CD4-positive, alpha-beta T cell (primary cell): ENCODE data around the gene PTPN7. TPM values are rescaled to one million over a fixed set of nuclear protein-coding genes. Genes with fewer than 3 reads are reported as not detected.

Source experiments
- ATAC-seq: fragments of 200-7000 bp; cut with Tn5 transposase; one replicate; pipeline ENCODE4 v1.10.0; 2022; ENCODE audit warnings: mild to moderate bottlenecking; ENCODE audit not compliant: poor library complexity
- CTCF ChIA-PET: fragments of 350-600 bp; sonication (Branson Sonifier 250); formaldehyde crosslinking; loops from one replicate; lab custom pipeline; 2021; ENCODE audit warnings: antibody characterized with exemption, inconsistent platforms; lab: Charles Lee
- POLR2A ChIA-PET: fragments of 350-600 bp; sonication (Branson Sonifier 250); formaldehyde crosslinking; loops from one replicate; lab custom pipeline; 2021; ENCODE audit warnings: antibody characterized with exemption, inconsistent platforms; lab: Charles Lee
- DNase-seq, 14 experiments: peaks; one replicate each; pipeline ENCODE4 v3.0.0-alpha.2; 2013 to 2020; ENCODE audit warnings: mixed read lengths in 2 of 14
- H3K27ac ChIP-seq, 2 donors: one replicate each; pipeline versions ENCODE4 v1.5.1 to v1.7.0; 2013; ENCODE audit warnings: low read length in 2 of 2, low read depth in 1 of 2, mild to moderate bottlenecking in 1 of 2
- H3K27me3 ChIP-seq, 2 experiments: 1 replicate in 1 of 2; 2 replicates in 1 of 2; pipeline versions ENCODE4 v1.6.1 to v1.7.0; 2013; ENCODE audit warnings: low read length in 2 of 2, control low read depth in 1 of 2, mild to moderate bottlenecking in 1 of 2, moderate library complexity in 1 of 2; ENCODE audit not compliant: insufficient read depth in 2 of 2, control insufficient read depth in 1 of 2
- H3K36me3 ChIP-seq: one replicate; pipeline ENCODE4 v1.6.1; 2013; ENCODE audit warnings: low read length, control low read depth; ENCODE audit not compliant: insufficient read depth
- H3K4me1 ChIP-seq: one replicate; pipeline ENCODE4 v1.6.1; 2013; ENCODE audit warnings: low read length, control low read depth; ENCODE audit not compliant: insufficient read depth
- H3K4me3 ChIP-seq: one replicate; pipeline ENCODE4 v1.5.1; 2013; ENCODE audit warnings: mild to moderate bottlenecking, low read length, moderate library complexity
- H3K9me3 ChIP-seq, 2 experiments: 1 replicate in 1 of 2; 2 replicates in 1 of 2; pipeline versions ENCODE4 v1.6.1 to v1.7.0; 2013; ENCODE audit warnings: low read length in 2 of 2, mild to moderate bottlenecking in 2 of 2, control low read depth in 1 of 2, moderate library complexity in 1 of 2; ENCODE audit not compliant: control insufficient read depth in 1 of 2, insufficient read depth in 1 of 2
- H3K27ac Mint-ChIP-seq: one replicate; pipeline ENCODE4 v1.8.0; 2020; ENCODE audit warnings: mixed read lengths
- H3K27me3 Mint-ChIP-seq: one replicate; pipeline ENCODE4 v1.8.0; 2021; ENCODE audit warnings: mixed read lengths
- H3K36me3 Mint-ChIP-seq: one replicate; pipeline ENCODE4 v1.8.0; 2021; ENCODE audit warnings: low read depth, mixed read lengths
- H3K4me1 Mint-ChIP-seq: one replicate; pipeline ENCODE4 v1.8.0; 2021; ENCODE audit warnings: low read depth, mixed read lengths
- H3K4me3 Mint-ChIP-seq: one replicate; pipeline ENCODE4 v1.8.0; 2020; ENCODE audit warnings: mild to moderate bottlenecking, mixed read lengths
- H3K9me3 Mint-ChIP-seq: one replicate; pipeline ENCODE4 v1.8.0; 2020; ENCODE audit warnings: mixed read lengths
- intact Hi-C, 2 experiments: fragments of 100-400 bp; cut with DNase I in 1 of 2; cut with micrococcal nuclease in 1 of 2; formaldehyde crosslinking; loops; one replicate each; pipeline versions ENCODE4 v1.15.1 to v1.9.0; 2023 to 2025; cut with DNase I, micrococcal nuclease
- total RNA-seq, 174 experiments: library from RNA in 2 of 174; stranded (reverse) in 2 of 174; gene quantifications; one replicate each; pipeline ENCODE4 v1.2.3 and lab custom pipeline; 2021 to 2026
- TF ChIP-seq, protein P1 (sequence below): fragments of 200-600 bp; IDR thresholded peaks from one replicate; pipeline ENCODE4 v1.8.0; 2022; ENCODE audit warnings: antibody characterized with exemption, mild to moderate bottlenecking

The PTPN7 gene
- total RNA-seq, 2 experiments from 2014 or later = 144 to 145 TPM

DNA sequence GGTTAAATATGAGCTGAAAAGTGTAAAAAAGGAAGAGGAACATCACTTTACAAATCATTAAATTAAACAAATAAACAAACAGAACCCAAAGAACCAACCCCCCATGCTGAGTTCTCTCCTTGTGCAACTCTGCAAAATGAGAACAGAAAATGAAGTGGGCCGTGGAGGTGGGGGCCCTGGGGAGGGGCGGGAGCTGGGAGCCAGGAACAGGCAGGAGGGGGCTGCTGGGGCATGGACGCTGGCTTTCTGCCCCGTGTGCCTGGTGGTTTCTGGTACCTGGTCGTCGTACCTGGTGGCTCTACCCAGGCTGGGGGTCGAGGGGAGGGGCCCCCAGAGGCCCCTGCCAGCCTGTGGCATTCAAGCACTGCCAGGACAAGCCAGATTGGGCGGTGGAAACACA lies 26.9 kb downstream of the PTPN7 start:
- Histone ChIP-seq H3K36me3 (peaks cover 51% of the 10 kb centered on the region), H3K4me1 (peaks cover 14% of the 10 kb centered on the region), H3K27me3 (no peaks in the 10 kb centered on the region), H3K4me3 (no peak overlapping the region), H3K27ac (no peak overlapping the region), H3K9me3 (no peaks in the 10 kb centered on the region)
- Mint-ChIP-seq H3K9me3 (no peaks in the 10 kb centered on the region), H3K4me1 (peaks cover 13% of the 10 kb centered on the region), H3K27me3 (no peaks in the 10 kb centered on the region), H3K36me3 (peaks cover 54% of the 10 kb centered on the region), H3K4me3 (no peak overlapping the region), H3K27ac (no peak overlapping the region)
- intact Hi-C loops = no loop called here
- ATAC-seq = no peak
- no peak for DNase-seq
- ChIA-PET POLR2A (interaction anchor here (0.9 kb wide), 1 partner anchor 11 kb away, joined by 3 read pairs; no protein-coding TSS in a partner anchor), CTCF (no interaction called here)
- TF ChIP-seq, protein P1, sequence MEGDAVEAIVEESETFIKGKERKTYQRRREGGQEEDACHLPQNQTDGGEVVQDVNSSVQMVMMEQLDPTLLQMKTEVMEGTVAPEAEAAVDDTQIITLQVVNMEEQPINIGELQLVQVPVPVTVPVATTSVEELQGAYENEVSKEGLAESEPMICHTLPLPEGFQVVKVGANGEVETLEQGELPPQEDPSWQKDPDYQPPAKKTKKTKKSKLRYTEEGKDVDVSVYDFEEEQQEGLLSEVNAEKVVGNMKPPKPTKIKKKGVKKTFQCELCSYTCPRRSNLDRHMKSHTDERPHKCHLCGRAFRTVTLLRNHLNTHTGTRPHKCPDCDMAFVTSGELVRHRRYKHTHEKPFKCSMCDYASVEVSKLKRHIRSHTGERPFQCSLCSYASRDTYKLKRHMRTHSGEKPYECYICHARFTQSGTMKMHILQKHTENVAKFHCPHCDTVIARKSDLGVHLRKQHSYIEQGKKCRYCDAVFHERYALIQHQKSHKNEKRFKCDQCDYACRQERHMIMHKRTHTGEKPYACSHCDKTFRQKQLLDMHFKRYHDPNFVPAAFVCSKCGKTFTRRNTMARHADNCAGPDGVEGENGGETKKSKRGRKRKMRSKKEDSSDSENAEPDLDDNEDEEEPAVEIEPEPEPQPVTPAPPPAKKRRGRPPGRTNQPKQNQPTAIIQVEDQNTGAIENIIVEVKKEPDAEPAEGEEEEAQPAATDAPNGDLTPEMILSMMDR = no peak

DNA sequence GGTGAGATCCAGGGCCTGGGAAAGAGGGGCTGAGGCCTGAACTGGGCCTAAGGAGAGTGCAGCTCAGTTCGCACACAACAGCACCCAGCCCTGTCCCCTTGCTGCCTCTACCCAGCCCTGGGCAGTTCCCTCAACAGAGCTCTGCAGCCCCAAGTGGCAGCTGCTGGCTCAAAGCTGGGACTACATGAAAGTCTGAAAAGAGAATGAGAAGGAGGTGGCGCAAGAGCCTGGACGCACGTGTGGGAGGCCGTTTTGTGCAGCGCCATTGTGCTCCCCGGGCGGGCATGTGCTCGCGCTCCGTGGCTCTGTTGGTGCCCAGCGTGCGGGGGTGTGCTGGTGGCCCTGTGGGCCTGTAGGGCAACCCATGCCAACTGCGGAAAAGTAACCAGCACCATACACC lies 27.4 kb downstream of the PTPN7 start:
- Histone ChIP-seq H3K36me3 (peaks cover 46% of the 10 kb centered on the region), H3K27ac (no peak overlapping the region), H3K4me1 (peaks cover 14% of the 10 kb centered on the region), H3K27me3 (no peaks in the 10 kb centered on the region), H3K4me3 (no peak overlapping the region), H3K9me3 (no peaks in the 10 kb centered on the region)
- TF ChIP-seq, protein P1 = no peak
- POLR2A ChIA-PET = interaction anchor here (0.9 kb wide), 1 partner anchor 11 kb away, joined by 3 read pairs; no protein-coding TSS in a partner anchor
- Mint-ChIP-seq H3K4me1 (peaks cover 8% of the 10 kb centered on the region), H3K9me3 (no peaks in the 10 kb centered on the region), H3K27ac (no peak overlapping the region), H3K36me3 (peaks cover 49% of the 10 kb centered on the region), H3K27me3 (no peaks in the 10 kb centered on the region), H3K4me3 (no peak overlapping the region)
- CTCF ChIA-PET = no interaction called here
- intact Hi-C loops = no loop called here
- DNase-seq (no peak), ATAC-seq (no peak)

DNA sequence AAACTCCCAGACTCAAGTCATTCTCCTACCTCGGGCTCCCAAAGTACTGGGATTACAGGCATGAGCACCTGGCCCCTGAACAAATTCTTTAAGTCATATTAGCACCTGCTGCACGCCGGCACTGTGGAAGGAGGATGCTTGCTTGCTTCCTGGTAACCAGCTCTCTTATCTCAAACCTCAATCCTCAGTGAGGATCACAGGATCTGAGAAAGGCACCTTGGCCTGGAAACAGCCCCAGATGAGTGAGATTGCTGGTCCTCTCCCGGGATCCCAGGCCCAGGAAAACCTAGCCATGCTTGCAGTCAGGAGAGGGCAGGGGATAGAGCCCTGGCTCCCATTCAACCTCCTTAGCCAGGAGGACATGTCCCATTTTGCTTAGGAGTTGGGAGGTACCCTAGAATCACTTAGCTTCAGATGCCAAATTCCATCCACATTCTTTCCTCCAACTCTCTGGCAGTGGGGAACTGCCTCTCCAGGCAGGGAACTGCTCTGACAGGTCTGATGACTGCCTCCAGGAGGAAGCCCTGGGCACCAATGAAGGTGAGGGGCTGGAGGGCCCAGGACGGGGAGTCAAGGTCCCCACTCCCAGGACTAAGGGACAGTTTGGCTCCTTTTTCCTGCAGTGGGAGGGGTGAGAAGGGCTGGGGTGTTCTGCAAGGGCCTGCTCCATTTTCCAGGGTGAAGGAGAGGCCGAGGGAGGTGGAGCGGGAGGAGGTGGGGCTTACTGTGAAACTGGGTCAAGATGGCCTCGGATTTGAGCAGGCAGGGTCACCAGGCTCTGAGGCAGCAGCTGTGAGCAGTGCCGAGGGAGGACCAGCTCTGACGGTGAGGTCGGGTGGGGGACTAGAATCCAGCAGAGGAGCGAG lies 28.2 kb downstream of the PTPN7 start:
- POLR2A ChIA-PET = interaction anchor here (1.1 kb wide), 1 partner anchor 12 kb away, joined by 3 read pairs; the partner anchor contains the start of gene ARL8A
- intact Hi-C loops = loop anchor here in 1 of 2 experiments (1.0 kb wide), 1 partner anchor 122 kb away; the partner anchor contains the start of gene ELF3
- no peaks in the 10 kb centered on the region for H3K9me3 ChIP-seq

More for the DNA sequence above, 28.2 kb downstream of the PTPN7 start:
- H3K9me3 Mint-ChIP-seq = no peaks in the 10 kb centered on the region
- no peaks in the 10 kb centered on the region for H3K27me3 Mint-ChIP-seq
- Histone ChIP-seq H3K4me1 (peaks cover 14% of the 10 kb centered on the region), H3K4me3 (no peak overlapping the region), H3K36me3 (peaks cover 41% of the 10 kb centered on the region), H3K27me3 (no peaks in the 10 kb centered on the region), H3K27ac (no peak overlapping the region)
- CTCF ChIA-PET = no interaction called here
- TF ChIP-seq, protein P1 = no peak
- peaks cover 41% of the 10 kb centered on the region for H3K36me3 Mint-ChIP-seq
- DNase-seq (no peak), ATAC-seq (no peak)
- no peak overlapping the region for H3K27ac Mint-ChIP-seq
- no peak overlapping the region for H3K4me3 Mint-ChIP-seq
- H3K4me1 Mint-ChIP-seq = peaks cover 5% of the 10 kb centered on the region
